PFSK-1 (cell line): ENCODE results near the gene PVALB.
A peak's percentile ranks its signal among the peaks of the same experiment; 100 is the strongest.

Source experiments
- FOXP2 ChIP-seq: optimal IDR thresholded peaks from 2 replicates; pipeline ENCODE3; 2011; ENCODE audit warnings: borderline replicate concordance, control low read depth, inconsistent platforms; ENCODE audit not compliant: insufficient read depth; ENCODE audit errors: extremely low read length, extremely low read depth
- POLR2AphosphoS5 ChIP-seq: IDR thresholded peaks from 2 replicates; pipeline ENCODE4 v1.6.1; 2012; ENCODE audit warnings: low read depth, mild to moderate bottlenecking, control low read depth, low read length, moderate library complexity
- REST ChIP-seq, 2 experiments: IDR thresholded peaks; 2 replicates each; pipeline versions ENCODE4 v1.6.1 to v1.8.0; 2011 to 2012; ENCODE audit warnings: low read depth in 2 of 2, low read length in 2 of 2, control low read depth in 1 of 2, inconsistent platforms in 1 of 2, mild to moderate bottlenecking in 1 of 2, moderate library complexity in 1 of 2; ENCODE audit not compliant: insufficient read depth in 1 of 2
- SIN3A ChIP-seq: IDR thresholded peaks from 2 replicates; pipeline ENCODE4 v1.6.1; 2012; ENCODE audit warnings: mild to moderate bottlenecking, low read length, moderate library complexity, borderline replicate concordance; ENCODE audit not compliant: insufficient read depth
- TAF1 ChIP-seq: IDR thresholded peaks from 2 replicates; pipeline ENCODE4 v1.6.1; 2012; ENCODE audit warnings: low read length, control low read depth, borderline replicate concordance; ENCODE audit not compliant: insufficient read depth

The PVALB gene

DNA sequence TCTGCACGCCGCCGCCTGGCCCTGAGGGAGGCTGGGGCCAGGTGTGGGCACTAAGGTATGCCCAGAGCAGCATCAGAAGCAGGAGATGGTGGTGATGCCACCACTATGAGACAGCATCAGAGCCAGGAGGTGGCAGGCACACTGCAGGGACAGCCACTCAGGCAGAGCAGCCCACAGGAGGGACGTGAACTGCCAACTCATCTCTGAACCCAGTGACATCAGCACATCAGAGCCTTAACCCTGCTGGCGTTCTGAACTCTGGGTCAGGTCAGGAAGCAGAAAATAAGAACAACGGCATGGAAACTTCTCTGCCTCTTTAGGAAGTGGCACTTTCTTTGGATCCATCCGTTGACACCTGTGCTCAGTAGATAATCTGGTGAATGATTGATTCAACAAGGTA lies 26.2 kb downstream of the PVALB start:
- no peak for TF ChIP-seq TAF1
- no peak for TF ChIP-seq FOXP2
- TF ChIP-seq REST (IDR thresholded peaks at IDR 0.05; ENCODE audit: insufficient read depth in 1 of 2, low read depth in 2 of 2, low read length in 2 of 2): no peak
- no peak for TF ChIP-seq POLR2AphosphoS5
- TF ChIP-seq SIN3A: no peak

DNA sequence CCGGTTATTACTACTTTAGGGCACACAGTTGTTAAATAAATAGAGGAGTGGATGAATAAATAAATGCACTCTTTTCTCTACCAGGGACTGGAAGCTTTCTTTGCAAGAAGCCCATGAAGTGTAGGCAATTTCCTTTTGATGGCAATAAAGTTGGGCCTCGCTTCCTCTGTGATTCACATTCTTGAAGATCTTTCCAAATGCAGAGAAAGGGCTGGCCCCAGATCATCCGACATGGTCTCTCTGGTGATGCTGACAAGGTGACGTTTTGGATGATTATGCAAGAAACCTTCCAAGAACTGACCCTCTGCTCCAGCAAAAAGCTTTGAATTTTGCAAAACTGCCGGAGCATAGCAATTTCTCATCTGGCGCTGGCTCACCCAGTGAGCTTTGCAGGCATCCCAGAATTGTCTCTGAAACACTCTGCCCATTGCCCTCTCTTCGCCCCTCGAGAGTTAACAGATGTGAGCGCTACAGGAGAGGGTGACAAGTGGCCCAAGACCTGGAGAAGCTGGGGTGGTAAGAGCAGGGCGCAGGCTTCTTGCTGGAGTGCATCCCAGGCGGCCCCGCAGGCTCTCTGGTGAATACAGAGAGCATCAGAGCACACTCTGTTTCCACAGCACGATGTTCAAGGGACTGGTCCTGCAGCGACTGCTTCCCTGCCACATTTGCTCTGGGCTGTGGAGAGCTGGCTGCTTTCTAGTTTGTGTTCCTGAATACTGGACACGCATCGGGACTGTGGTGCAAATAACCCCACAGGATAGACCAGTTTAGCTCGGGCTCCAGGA lies 29.4 kb downstream of the PVALB start:
- TF ChIP-seq TAF1 (no peak), SIN3A (no peak), POLR2AphosphoS5 (no peak), REST (IDR thresholded peaks at IDR 0.05; ENCODE audit: insufficient read depth in 1 of 2, low read depth in 2 of 2, low read length in 2 of 2) (no peak), FOXP2 (no peak)

GRCh38 chr22:36783743-36784142 lies 33.1 kb downstream of the PVALB start:
- TF ChIP-seq REST (IDR thresholded peaks at IDR 0.05; ENCODE audit: insufficient read depth in 1 of 2, low read depth in 2 of 2, low read length in 2 of 2) (no peak), POLR2AphosphoS5 (no peak), FOXP2 (no peak)

DNA sequence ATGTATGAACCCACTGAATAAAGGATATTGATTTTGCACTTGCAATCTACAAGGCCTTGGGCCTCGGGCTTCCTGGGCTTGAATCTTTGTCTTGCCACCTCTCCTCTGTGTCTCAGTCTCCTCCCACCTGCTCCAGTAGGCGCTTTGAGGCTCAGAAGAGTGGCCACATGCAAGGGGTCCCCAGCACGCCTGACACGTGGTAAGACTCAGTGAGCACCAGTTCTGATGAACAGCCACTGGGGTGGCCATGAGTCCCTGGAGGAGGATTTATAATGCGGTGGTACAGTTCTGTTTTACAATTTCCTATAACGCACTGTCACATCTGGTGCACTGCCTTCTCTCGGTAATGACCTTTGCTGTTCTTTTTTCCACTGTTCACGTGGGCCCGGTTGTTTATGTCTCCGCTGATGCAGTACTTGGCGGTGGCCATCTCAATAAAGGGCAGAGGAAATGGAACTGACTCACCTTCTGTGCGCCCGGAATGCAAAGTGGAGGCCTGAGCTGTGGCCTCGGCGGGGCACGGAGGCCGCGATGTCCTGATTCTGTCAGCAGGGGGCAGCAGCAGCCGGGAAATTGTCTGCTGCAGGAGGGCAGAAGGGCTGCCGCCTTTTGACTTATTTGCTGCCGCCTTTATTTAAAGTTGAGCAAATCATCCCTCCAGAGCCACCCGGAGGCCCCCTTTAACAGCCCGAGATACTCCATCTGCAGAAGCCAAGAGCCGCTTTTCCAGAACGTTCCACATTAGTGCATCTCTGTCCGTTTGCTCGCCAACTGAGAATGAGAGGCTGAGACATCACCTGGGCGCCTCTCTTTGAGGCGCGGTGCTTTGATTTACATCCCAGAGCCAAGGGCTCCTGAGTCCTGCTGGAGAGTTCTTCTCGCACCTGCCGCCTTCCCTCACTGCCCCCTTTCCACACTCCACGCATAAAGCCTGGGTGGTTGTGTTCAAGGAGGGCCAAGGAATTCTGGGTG lies 34.9 kb downstream of the PVALB start:
- no peak for TF ChIP-seq REST (IDR thresholded peaks at IDR 0.05; ENCODE audit: insufficient read depth in 1 of 2, low read depth in 2 of 2, low read length in 2 of 2)
- TF ChIP-seq FOXP2: peak; percentile 35
- no peak for TF ChIP-seq POLR2AphosphoS5
